Ovary (tissue), 3 donors: Measurements from ENCODE around the gene LRIT3.

ENCODE experiments used
- EP300 ChIP-seq: sonication (generic); formaldehyde crosslinking; IDR thresholded peaks from one replicate; pipeline ENCODE4 v1.6.1; 2017; ENCODE audit warnings: antibody characterized with exemption
- POLR2A ChIP-seq: fragments of 450-650 bp; IDR thresholded peaks from one replicate; pipeline ENCODE4 v1.6.1; 2017; ENCODE audit warnings: antibody characterized with exemption, mild to moderate bottlenecking, moderate library complexity
- TF ChIP-seq, protein P1 (sequence below), 3 donors: fragments of 450-650 bp in 2 of 3; fragments of 200-600 bp in 1 of 3; IDR thresholded peaks; one replicate each; pipeline versions ENCODE4 v1.5.1 to v1.8.0; 2016 to 2022; ENCODE audit warnings: antibody characterized with exemption in 3 of 3, mild to moderate bottlenecking in 1 of 3
- donor health status: DM: no; HTN: no; CAD: no.

GRCh38 chr4:109861271-109861670 is 13.4 kb downstream of the LRIT3 start:
- TF ChIP-seq, protein P1, sequence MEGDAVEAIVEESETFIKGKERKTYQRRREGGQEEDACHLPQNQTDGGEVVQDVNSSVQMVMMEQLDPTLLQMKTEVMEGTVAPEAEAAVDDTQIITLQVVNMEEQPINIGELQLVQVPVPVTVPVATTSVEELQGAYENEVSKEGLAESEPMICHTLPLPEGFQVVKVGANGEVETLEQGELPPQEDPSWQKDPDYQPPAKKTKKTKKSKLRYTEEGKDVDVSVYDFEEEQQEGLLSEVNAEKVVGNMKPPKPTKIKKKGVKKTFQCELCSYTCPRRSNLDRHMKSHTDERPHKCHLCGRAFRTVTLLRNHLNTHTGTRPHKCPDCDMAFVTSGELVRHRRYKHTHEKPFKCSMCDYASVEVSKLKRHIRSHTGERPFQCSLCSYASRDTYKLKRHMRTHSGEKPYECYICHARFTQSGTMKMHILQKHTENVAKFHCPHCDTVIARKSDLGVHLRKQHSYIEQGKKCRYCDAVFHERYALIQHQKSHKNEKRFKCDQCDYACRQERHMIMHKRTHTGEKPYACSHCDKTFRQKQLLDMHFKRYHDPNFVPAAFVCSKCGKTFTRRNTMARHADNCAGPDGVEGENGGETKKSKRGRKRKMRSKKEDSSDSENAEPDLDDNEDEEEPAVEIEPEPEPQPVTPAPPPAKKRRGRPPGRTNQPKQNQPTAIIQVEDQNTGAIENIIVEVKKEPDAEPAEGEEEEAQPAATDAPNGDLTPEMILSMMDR (IDR thresholded peaks at IDR 0.05): no peak
- TF ChIP-seq POLR2A (no peak), EP300 (no peak)
